NT2/D1 (cell line): ENCODE results near the gene CASP14.
"Not testable (repeated sequence)": the region's sequence is repeated elsewhere in the genome, so short reads cannot be mapped to it uniquely, and the experiment has no call there.

Source experiments
- SUZ12 ChIP-seq: IDR thresholded peaks from 2 replicates; pipeline ENCODE4 v1.6.1; 2011; ENCODE audit not compliant: insufficient read length, insufficient read depth; ENCODE audit errors: extremely low read depth
- YY1 ChIP-seq: IDR thresholded peaks from 2 replicates; pipeline ENCODE4 v1.6.1; 2011; ENCODE audit not compliant: insufficient read length, insufficient read depth
- ZNF274 ChIP-seq: IDR thresholded peaks from 2 replicates; pipeline ENCODE4 v1.6.1; 2011; ENCODE audit warnings: mild to moderate bottlenecking, low read depth, low read length

- TF ChIP-seq SUZ12, ZNF274, YY1: not testable (repeated sequence)
Measured at GRCh38 chr19:15097980-15098379, 48.7 kb downstream of the CASP14 start.
